ENCODE results near the gene FRMD4A. TPM values are rescaled to one million over a fixed set of nuclear protein-coding genes. Genes with fewer than 3 reads are reported as not detected.

FRMD4A gene
- polyA plus RNA-seq, 1 donor (not counting 4 experiments of a cell fraction or from before 2014, with no cell fraction given): 12.9 TPM

- peaks cover 17% of the 10 kb centered on the region for H3K4me1 ChIP-seq (ENCODE audit: control insufficient read depth, extremely low read depth, insufficient read depth, low read length)
- H3K79me2 ChIP-seq (ENCODE audit: control insufficient read depth, insufficient read depth, low read length): peaks cover 40% of the 10 kb centered on the region
- H3K27me3 ChIP-seq (ENCODE audit: control insufficient read depth, extremely low read depth, insufficient read depth, low read length): no peaks in the 10 kb centered on the region
- DNase-seq (ENCODE audit: low read depth, low spot score) (no peak), FAIRE-seq (no peak)
- H3K4me3 ChIP-seq (ENCODE audit: control insufficient read depth in 2 of 3, extremely low read depth in 1 of 3, insufficient read depth in 2 of 3, low read depth in 1 of 3, low read length in 3 of 3): no peak overlapping the region
- H3K9ac ChIP-seq (ENCODE audit: control insufficient read depth, extremely low read depth, insufficient read depth, low read length): no peak overlapping the region
- no peak overlapping the region for H3K27ac ChIP-seq (ENCODE audit: control insufficient read depth, insufficient read depth, low read length)
- no peak overlapping the region for H2AFZ ChIP-seq (ENCODE audit: control insufficient read depth, low read length)
- no peaks in the 10 kb centered on the region for H3K36me3 ChIP-seq (ENCODE audit: control insufficient read depth in 2 of 2, extremely low read depth in 1 of 2, insufficient read depth in 2 of 2, low read length in 2 of 2)
- no peaks in the 10 kb centered on the region for H3K9me1 ChIP-seq (ENCODE audit: control insufficient read depth, extremely low read depth, insufficient read depth, low read length)
- H3K4me2 ChIP-seq (ENCODE audit: control insufficient read depth, extremely low read depth, insufficient read depth, low read depth, low read length): no peak overlapping the region
- H3K9me3 ChIP-seq (ENCODE audit: control insufficient read depth, low read depth, low read length): no peaks in the 10 kb centered on the region
- no peaks in the 10 kb centered on the region for H4K20me1 ChIP-seq (ENCODE audit: control insufficient read depth, extremely low read depth, insufficient read depth, low read length)
- dilution Hi-C loops (cut with MboI; ENCODE audit: extremely low pct_ligation_motif_present, low sequenced_read_pairs): no loop called here
- TF ChIP-seq EZH2 (IDR thresholded peaks at IDR 0.05; ENCODE audit: low read length) (no peak), CTCF (optimal IDR thresholded peaks at IDR 0.05 in 1 of 3, IDR thresholded peaks at IDR 0.05 in 1 of 3, conservative IDR thresholded peaks at IDR 0.05 in 1 of 3; ENCODE audit: extremely low read depth in 1 of 3, insufficient read depth in 2 of 3, low read length in 3 of 3) (no peak)
Observed at GRCh38 chr10:13873196-13873595, 457.5 kb downstream of the FRMD4A start.

- DNase-seq (ENCODE audit: low read depth, low spot score) (no peak), FAIRE-seq (peak; percentile 39)
- H3K27me3 ChIP-seq (ENCODE audit: control insufficient read depth, extremely low read depth, insufficient read depth, low read length): no peaks in the 10 kb centered on the region
- H3K9ac ChIP-seq (ENCODE audit: control insufficient read depth, extremely low read depth, insufficient read depth, low read length): no peak overlapping the region
- TF ChIP-seq EZH2 (IDR thresholded peaks at IDR 0.05; ENCODE audit: low read length) (no peak), CTCF (optimal IDR thresholded peaks at IDR 0.05 in 1 of 3, IDR thresholded peaks at IDR 0.05 in 1 of 3, conservative IDR thresholded peaks at IDR 0.05 in 1 of 3; ENCODE audit: extremely low read depth in 1 of 3, insufficient read depth in 2 of 3, low read length in 3 of 3) (no peak)
- no peak overlapping the region for H3K4me3 ChIP-seq (ENCODE audit: control insufficient read depth in 2 of 3, extremely low read depth in 1 of 3, insufficient read depth in 2 of 3, low read depth in 1 of 3, low read length in 3 of 3)
- no peak overlapping the region for H3K27ac ChIP-seq (ENCODE audit: control insufficient read depth, insufficient read depth, low read length)
- H3K4me1 ChIP-seq (ENCODE audit: control insufficient read depth, extremely low read depth, insufficient read depth, low read length): peaks cover 17% of the 10 kb centered on the region
- dilution Hi-C loops (cut with MboI; ENCODE audit: extremely low pct_ligation_motif_present, low sequenced_read_pairs): no loop called here
- H4K20me1 ChIP-seq (ENCODE audit: control insufficient read depth, extremely low read depth, insufficient read depth, low read length): no peaks in the 10 kb centered on the region
- H2AFZ ChIP-seq (ENCODE audit: control insufficient read depth, low read length): no peak overlapping the region
- H3K79me2 ChIP-seq (ENCODE audit: control insufficient read depth, insufficient read depth, low read length): peaks cover 41% of the 10 kb centered on the region
- no peaks in the 10 kb centered on the region for H3K9me3 ChIP-seq (ENCODE audit: control insufficient read depth, low read depth, low read length)
- H3K9me1 ChIP-seq (ENCODE audit: control insufficient read depth, extremely low read depth, insufficient read depth, low read length): no peaks in the 10 kb centered on the region
- no peak overlapping the region for H3K4me2 ChIP-seq (ENCODE audit: control insufficient read depth, extremely low read depth, insufficient read depth, low read depth, low read length)
- H3K36me3 ChIP-seq (ENCODE audit: control insufficient read depth in 2 of 2, extremely low read depth in 1 of 2, insufficient read depth in 2 of 2, low read length in 2 of 2): no peaks in the 10 kb centered on the region
Observed at GRCh38 chr10:13872411-13872810, 458.3 kb downstream of the FRMD4A start.
